ENCODE results near the gene ZNF804B.

GRCh38 chr7:89027781-89028180 is 268.3 kb downstream of the ZNF804B start:
- TF ChIP-seq CTCF (IDR thresholded peaks at IDR 0.05; ENCODE audit: borderline replicate concordance, extremely low read depth, low read length, poor library complexity, severe bottlenecking) (no peak), EZH2 (IDR thresholded peaks at IDR 0.05; ENCODE audit: borderline replicate concordance, low read depth, low read length, severe bottlenecking) (no peak)

Measured in DND-41 (cell line).